Erythroblast (primary cell): ENCODE data around the gene PIANP.
A peak's percentile ranks its signal among the peaks of the same experiment; 100 is the strongest.
"Not testable (repeated sequence)": the region's sequence is repeated elsewhere in the genome, so short reads cannot be mapped to it uniquely, and the experiment has no call there.

Experiments
- DNase-seq, 2 experiments: peaks; one replicate each; lab custom pipeline; 2025; lab: John Stamatoyannopoulos, UW
- GATA1 ChIP-seq: IDR thresholded peaks from 2 replicates; pipeline ENCODE4 v1.6.1; 2011; ENCODE audit warnings: low read depth, mild to moderate bottlenecking, control low read depth, low read length, moderate library complexity
- POLR2A ChIP-seq: IDR thresholded peaks from 2 replicates; pipeline ENCODE4 v1.6.1; 2011; ENCODE audit warnings: mild to moderate bottlenecking, low read length

The PIANP gene

GRCh38 chr12:6723607-6724408 is 23.2 kb upstream of the PIANP start, which contains the start of gene COPS7A:
TSS of gene COPS7A (plus strand) at chr12:6724046. CDS start at chr12:6724657, 611 bp downstream.
- DNase-seq = peak; percentile 99
- TF ChIP-seq POLR2A (peak; percentile 88), GATA1 (no peak)

GRCh38 chr12:6722863-6723262 is 22.2 kb upstream of the PIANP start:
- TF ChIP-seq GATA1 (no peak), POLR2A (no peak)
- peak; percentile 71 to 86 for DNase-seq

DNA sequence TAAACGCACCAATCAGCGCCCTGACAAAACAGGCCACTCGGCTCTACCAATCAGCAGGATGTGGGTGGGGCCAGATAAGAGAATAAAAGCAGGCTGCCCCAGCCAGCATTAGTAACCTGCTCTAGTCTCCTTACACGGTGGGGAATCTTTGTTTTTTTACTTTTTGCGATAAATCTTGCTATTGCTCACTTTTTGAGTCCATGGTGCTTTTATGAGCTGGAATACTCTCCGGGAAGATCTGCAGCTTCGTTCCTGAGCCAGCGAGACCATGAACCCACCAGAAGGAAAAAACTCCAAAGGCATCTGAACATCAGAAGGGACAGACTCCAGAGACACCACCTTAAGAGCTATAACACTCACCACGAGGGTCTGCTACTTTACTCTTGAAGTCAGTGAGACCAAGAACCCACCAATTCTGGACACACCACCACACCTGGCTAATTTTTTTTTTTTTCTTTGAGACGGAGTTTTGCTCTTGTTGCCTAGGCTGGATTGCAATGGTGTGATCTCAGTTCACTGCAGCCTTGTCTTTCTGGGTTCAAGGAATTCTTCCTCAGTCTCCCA is 16.3 kb upstream of the PIANP start:
- TF ChIP-seq GATA1 (no peak), POLR2A (no peak)
- no peak for DNase-seq

GRCh38 chr12:6716031-6716873 is 15.6 kb upstream of the PIANP start:
- not testable (repeated sequence) for DNase-seq

GRCh38 chr12:6708960-6709394 is 8.4 kb upstream of the PIANP start:
- DNase-seq = no peak
- no peak for TF ChIP-seq GATA1
- peak; percentile 38 for TF ChIP-seq POLR2A

DNA sequence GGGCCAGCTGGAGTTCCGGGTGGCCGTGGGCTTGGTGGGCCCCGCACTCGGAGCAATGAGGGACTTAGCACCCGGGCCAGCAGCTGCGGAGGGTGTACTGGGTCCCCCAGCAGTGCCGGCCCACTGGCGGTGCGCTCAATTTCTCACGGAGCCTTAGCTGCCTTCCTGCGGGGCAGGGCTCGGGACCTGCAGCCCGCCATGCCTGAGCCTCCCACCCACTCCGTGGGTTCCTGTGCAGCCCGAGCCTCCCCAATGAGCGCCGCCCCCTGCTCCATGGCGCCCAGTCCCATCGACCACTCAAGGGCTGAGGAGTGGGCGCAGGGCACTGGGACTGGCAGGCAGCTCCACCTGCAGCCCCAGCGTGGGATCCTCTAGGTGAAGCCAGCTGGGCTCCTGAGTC is 7.7 kb upstream of the PIANP start:
- not testable (repeated sequence) for DNase-seq

DNA sequence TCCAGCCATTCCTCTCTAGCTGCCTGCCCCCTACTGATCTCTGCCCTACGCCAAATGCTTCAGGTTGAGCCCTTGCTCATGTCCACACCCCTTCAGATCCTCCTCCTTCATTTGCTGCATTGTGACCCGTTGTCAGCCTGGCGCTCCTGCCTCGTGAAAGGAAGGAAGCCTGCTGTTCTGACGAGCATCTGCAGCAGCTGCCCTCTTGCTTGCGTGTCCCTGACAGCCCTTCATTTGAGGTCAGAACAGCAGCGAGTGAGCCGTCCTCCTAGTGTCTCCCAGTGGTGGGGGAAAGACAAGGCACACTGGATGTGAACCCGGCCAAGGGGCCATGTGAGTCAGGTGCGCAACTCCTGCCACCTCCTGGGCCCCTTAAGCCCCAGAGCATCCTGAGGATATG is 3.0 kb upstream of the PIANP start:
- TF ChIP-seq GATA1 = no peak
- TF ChIP-seq POLR2A = no peak
- DNase-seq = peak in 1 of 2 experiments; percentile 32

DNA sequence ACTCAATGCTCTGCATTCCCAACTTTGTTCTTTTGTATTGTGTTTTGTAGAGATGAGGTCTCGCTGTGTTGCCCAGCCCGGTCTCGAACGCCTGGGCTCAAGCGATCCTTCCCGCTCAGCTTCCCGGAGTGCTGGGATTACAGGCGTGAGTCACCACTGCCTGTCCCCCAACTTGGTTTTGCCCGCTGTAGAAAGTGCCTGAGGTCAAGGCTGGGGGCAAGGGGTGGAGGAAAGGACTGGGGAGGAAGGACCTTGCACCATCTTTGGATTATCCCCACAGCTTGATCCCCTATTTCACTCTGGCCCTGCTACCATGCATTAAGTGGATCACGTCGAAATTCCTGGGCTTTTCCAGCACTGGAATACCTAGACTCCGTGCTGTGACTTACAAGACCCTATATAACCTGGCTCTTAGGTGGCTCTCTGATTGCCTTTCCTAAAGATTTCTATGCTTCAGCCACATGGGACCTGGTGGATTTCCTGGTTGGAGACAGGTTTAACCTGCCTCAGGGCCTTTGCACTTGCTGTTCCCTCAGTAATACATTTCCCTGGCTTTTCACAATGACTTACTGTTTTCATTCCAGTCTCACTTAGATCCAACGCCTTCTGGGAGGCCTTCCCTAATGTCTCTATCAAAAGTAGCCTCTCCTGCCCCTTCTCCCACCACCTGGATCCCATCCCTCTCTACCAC is 608 bp upstream of the PIANP start:
- TF ChIP-seq GATA1 = no peak
- TF ChIP-seq POLR2A = no peak
- no peak for DNase-seq

GRCh38 chr12:6699989-6700645 is 498 bp downstream of the PIANP start:
- TF ChIP-seq POLR2A = no peak
- TF ChIP-seq GATA1 = no peak
- no peak for DNase-seq

- no peak for DNase-seq
- TF ChIP-seq POLR2A = no peak
Observed at GRCh38 chr12:6699259-6699988, 1.2 kb downstream of the PIANP start.

DNA sequence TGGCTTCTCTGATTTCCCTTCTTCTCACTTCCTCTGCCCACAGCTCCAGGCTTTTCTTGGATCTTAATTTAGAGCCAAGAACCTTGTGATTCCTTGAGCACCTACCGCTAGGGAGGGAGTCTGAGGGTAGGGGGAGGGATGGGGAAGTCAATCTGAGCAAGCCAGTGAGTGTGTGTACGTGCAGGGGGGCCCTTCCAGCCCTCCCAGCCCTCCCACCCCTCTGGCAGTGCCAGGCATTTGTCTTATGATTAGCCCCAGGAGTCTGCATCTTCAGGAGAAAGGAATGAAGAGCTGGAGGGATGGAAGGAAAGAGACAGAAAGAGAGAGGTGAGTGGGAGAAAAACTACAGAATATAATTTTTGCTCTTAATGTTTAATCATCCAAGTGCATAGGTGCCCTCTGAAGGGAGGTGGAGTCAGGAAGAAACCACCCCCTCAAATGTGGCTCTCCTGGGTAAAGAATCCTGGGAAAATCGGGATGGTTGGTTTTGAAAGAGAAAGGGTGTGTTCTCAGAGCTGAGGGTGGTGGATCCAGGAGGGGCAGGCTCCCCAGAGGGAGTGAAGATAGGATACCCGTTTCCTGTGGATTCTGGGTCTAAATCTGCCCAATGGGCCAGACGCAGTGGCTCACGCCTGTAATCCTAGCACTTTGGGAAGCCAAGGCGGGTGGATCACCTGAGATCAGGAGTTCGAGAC is 2.1 kb downstream of the PIANP start:
- DNase-seq = no peak
- TF ChIP-seq POLR2A (no peak), GATA1 (no peak)
